Glutamatergic neuron (in vitro differentiated cells): ENCODE results near the gene FGD5. TPM values are rescaled to one million over a fixed set of nuclear protein-coding genes. Genes with fewer than 3 reads are reported as not detected.

ENCODE experiments used
- DNase-seq: peaks from one replicate; pipeline ENCODE4 v3.0.0; 2022
- H3K27ac Mint-ChIP-seq: one replicate; pipeline ENCODE4 v1.8.0; 2020; ENCODE audit warnings: mild to moderate bottlenecking, mixed read lengths, inconsistent platforms; ENCODE audit not compliant: unreplicated experiment
- H3K27me3 Mint-ChIP-seq: one replicate; pipeline ENCODE4 v1.8.0; 2020; ENCODE audit warnings: mild to moderate bottlenecking, moderate library complexity, mixed read lengths, inconsistent platforms; ENCODE audit not compliant: unreplicated experiment
- H3K36me3 Mint-ChIP-seq: one replicate; pipeline ENCODE4 v1.8.0; 2020; ENCODE audit warnings: mild to moderate bottlenecking, mixed read lengths, inconsistent platforms; ENCODE audit not compliant: unreplicated experiment
- H3K4me1 Mint-ChIP-seq: one replicate; pipeline ENCODE4 v1.8.0; 2020; ENCODE audit warnings: mild to moderate bottlenecking, low read depth, mixed read lengths, inconsistent platforms; ENCODE audit not compliant: unreplicated experiment
- H3K4me3 Mint-ChIP-seq: one replicate; pipeline ENCODE4 v1.8.0; 2020; ENCODE audit warnings: mild to moderate bottlenecking, mixed read lengths, inconsistent platforms; ENCODE audit not compliant: unreplicated experiment
- H3K9me3 Mint-ChIP-seq: one replicate; pipeline ENCODE4 v1.8.0; 2020; ENCODE audit warnings: mild to moderate bottlenecking, moderate library complexity, mixed read lengths, inconsistent platforms; ENCODE audit not compliant: unreplicated experiment
- total RNA-seq: library from RNA; stranded (reverse); fragmentation: NEBNext Ultra II Directional; extraction: Animal tissue kit (Norgen Biotek cat#: 25700); gene quantifications from one replicate; pipeline ENCODE4 v1.2.1, GENCODE V29; 2021; ENCODE audit not compliant: unreplicated experiment
- TF ChIP-seq, protein P1 (sequence below): fragments of 200-600 bp; sonication (generic); IDR thresholded peaks from one replicate; pipeline ENCODE4 v1.5.0; 2021; ENCODE audit not compliant: partially characterized antibody, unreplicated experiment

The FGD5 gene
- total RNA-seq, 1 donor from 2014 or later: 3.1 TPM

DNA sequence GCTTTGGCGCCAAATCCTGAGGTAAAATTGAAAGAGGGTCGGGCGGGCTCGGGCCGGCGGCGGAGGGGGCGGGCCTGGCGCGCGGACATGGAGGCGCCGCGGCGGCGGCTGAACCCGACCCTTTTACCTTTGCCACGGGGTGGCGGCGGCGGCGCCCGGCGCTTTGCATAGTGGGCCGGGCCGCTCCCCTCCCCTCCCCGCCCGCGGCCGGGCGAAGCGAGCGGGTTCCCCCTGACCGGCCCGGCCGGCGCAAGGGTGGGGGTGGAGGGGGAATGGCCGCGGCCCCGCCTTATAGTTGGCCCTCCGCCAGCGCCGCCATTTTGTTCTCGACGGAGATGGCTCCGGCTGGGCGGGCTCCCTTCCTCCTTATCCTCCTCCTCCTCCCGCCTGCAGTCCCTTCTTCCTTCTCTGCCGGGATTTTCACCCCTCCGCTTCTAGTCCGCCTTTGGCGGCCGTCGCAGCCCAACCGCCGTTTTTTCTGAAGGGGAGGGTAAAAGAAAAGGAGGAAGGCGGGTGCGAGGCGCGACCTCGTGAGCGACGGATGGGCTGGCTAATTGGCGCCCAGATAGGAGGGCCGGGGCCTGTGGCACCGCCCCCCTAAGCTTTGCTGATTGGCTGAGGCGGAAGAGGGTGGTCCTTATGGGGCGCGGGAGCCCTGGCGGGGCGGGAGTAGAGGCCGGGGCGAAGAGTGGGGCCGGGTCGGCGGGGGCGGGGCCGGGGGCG is 129.3 kb downstream of the FGD5 start:
- Mint-ChIP-seq H3K27me3 (peaks cover 3% of the 10 kb centered on the region), H3K36me3 (no peaks in the 10 kb centered on the region), H3K4me1 (peaks cover 24% of the 10 kb centered on the region), H3K4me3 (peak overlapping the region; percentile 92), H3K9me3 (peaks cover 4% of the 10 kb centered on the region), H3K27ac (peak overlapping the region; percentile 98)
- TF ChIP-seq, protein P1, sequence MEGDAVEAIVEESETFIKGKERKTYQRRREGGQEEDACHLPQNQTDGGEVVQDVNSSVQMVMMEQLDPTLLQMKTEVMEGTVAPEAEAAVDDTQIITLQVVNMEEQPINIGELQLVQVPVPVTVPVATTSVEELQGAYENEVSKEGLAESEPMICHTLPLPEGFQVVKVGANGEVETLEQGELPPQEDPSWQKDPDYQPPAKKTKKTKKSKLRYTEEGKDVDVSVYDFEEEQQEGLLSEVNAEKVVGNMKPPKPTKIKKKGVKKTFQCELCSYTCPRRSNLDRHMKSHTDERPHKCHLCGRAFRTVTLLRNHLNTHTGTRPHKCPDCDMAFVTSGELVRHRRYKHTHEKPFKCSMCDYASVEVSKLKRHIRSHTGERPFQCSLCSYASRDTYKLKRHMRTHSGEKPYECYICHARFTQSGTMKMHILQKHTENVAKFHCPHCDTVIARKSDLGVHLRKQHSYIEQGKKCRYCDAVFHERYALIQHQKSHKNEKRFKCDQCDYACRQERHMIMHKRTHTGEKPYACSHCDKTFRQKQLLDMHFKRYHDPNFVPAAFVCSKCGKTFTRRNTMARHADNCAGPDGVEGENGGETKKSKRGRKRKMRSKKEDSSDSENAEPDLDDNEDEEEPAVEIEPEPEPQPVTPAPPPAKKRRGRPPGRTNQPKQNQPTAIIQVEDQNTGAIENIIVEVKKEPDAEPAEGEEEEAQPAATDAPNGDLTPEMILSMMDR: no peak
- DNase-seq: peak; percentile 96

DNA sequence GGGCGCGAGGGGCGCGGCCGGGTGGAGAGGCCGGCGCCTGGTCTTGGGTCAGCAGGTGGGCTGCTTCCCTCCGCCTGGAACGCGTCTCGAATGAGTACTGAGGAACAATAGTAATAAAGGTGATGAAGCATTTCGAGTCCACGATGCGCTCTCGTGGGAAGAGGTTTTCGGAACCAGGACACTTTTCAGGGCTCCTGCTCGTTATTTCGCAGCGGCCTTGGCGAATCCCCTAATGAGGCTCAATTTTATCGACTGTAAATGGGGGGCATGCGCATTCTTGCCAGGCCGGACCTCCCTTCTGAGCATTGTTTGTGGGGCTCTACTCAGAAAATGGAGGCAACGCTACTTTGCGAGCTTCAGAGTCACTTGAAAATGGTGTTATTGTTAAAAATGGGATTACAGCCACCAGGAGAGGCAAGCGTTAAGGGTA is 129.9 kb downstream of the FGD5 start:
- Mint-ChIP-seq H3K27ac (peak overlapping the region; percentile 98), H3K4me1 (peaks cover 18% of the 10 kb centered on the region), H3K9me3 (peaks cover 4% of the 10 kb centered on the region), H3K36me3 (no peaks in the 10 kb centered on the region), H3K27me3 (peaks cover 3% of the 10 kb centered on the region), H3K4me3 (peak overlapping the region; percentile 92)
- TF ChIP-seq, protein P1: no peak
- no peak for DNase-seq

DNA sequence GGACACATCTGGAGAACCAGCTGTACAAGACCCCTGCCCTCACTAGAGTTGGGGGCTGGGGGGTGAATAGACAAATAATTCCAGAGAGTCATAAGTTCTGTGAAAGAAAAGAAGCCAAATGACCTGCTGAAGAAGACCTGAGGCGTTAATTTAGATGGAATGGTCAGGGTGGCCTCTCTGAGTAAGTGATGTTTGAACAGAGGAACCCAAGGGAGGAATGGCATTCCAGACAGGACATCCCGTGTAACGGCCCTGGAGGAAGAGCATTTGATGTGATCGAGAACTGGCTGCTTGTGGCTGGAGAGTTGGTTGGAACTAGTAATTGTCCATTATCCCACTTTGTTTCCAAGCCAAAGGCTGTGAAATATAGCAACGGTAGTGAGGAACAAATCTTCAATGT is 130.4 kb downstream of the FGD5 start:
- DNase-seq: no peak
- Mint-ChIP-seq H3K27ac (peak overlapping the region; percentile 98), H3K27me3 (peaks cover 3% of the 10 kb centered on the region), H3K4me3 (peak overlapping the region; percentile 92), H3K4me1 (peaks cover 18% of the 10 kb centered on the region), H3K36me3 (no peaks in the 10 kb centered on the region), H3K9me3 (peaks cover 4% of the 10 kb centered on the region)
- TF ChIP-seq, protein P1: no peak

DNA sequence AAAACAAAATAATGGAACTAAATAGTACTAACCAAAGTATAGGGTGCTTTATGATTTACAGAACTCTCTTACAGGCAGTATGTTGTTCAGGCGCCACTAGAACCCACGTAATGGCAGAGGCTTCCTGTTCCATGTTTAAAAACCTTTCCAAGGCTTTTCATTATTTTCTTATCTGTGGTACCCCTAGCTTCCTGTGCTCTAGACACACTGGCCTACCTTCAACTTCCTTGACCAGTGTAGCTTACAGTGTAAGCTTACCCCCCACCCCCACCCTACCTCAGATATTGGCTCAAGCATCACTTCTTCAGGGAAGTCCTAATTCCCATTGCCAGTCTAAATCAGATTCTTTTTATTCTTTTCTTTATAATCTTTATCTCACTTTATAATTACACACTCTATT is 131.5 kb downstream of the FGD5 start:
- TF ChIP-seq, protein P1: no peak
- no peak for DNase-seq
- peaks cover 4% of the 10 kb centered on the region for H3K9me3 Mint-ChIP-seq
- no peak overlapping the region for H3K27ac Mint-ChIP-seq
- H3K36me3 Mint-ChIP-seq: no peaks in the 10 kb centered on the region
- no peak overlapping the region for H3K4me3 Mint-ChIP-seq
- peaks cover 18% of the 10 kb centered on the region for H3K4me1 Mint-ChIP-seq
- peaks cover 3% of the 10 kb centered on the region for H3K27me3 Mint-ChIP-seq

DNA sequence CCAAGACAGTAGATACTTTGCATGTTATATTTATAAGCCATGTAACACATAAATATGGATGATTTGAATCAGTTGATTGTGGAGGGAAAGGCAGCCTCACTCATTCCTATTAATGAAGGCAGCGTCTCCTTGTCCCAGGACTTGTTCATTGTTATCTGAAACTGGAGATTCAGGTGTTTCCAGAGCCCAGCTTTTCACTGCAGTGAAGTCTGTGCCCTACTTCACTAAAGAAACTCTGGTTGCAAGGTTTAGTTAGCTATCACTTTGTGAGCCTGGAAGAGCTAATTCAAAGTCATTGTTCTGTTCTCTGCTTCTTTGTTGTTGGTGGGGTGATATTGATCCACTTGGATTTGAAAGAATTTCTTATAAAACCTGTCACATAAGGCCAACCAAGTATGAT is 138.4 kb downstream of the FGD5 start:
- Mint-ChIP-seq H3K9me3 (no peaks in the 10 kb centered on the region), H3K27ac (peak overlapping the region; percentile 92), H3K4me1 (peaks cover 21% of the 10 kb centered on the region), H3K4me3 (peak overlapping the region; percentile 43), H3K36me3 (no peaks in the 10 kb centered on the region), H3K27me3 (no peaks in the 10 kb centered on the region)
- no peak for DNase-seq
- TF ChIP-seq, protein P1: no peak
